Measurements from ENCODE around the gene APLP2.
"Not testable (repeated sequence)": the region's sequence is repeated elsewhere in the genome, so short reads cannot be mapped to it uniquely, and the experiment has no call there.

The APLP2 gene

DNA sequence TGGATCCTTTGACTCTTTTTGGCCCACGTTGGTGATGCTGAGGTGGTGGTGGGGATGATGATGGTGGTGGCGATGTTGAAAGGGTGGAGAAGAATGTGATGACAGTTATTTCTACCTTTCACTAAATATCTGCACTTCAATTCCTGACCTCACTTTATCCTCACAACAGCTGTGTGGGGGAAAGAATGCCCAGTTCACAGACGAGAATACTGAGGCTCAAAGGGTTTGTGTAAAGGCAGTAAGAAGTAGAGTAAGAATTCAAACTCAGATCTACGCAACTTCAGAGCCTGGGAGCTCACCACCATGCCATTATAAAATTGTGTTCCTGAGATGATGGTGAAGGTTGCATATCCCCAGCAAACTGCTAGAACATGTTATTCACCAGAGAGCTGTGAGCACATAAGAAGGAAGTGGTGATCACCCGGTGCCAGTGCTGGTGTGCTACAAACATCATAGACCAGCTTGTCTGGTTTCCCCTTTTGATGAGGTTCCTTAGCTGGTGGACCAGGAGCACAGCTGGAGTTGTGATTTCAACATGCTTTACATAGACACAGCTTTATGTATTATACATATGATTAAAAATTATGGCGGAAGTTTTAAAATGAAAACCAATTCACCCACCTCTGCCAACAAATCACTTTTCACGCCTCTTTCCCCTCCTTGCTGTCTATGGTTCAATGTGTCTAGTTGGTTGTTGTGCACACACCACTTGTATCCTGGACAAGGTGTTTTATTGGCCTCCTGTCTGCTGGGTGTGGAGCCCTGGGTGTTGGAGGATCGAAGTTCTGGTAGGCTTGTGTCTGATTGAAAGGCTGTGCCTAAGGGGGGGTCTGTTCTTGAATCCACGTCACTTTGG, 96.1 kb downstream of the APLP2 start:
- no peak for DNase-seq (ENCODE audit: low read depth in 2 of 2, low spot score in 1 of 2)

DNA sequence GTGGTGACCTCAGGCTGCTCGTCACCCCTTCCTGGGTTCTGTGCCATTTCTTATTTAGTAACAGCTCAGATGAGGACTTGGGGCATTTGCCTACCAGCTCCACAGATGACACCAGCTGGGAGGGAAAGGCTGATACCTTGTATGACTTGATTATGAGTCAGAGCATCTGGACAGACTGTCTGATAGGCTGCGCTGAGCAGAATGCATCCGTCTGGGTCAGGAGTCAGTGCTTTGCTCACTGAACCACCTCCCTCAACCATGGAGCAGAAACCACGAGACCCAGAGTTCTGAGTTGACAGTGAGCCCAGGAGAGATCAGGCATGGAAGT, 96.7 kb downstream of the APLP2 start:
- DNase-seq (ENCODE audit: low read depth in 2 of 2, low spot score in 1 of 2), result no peak

DNA sequence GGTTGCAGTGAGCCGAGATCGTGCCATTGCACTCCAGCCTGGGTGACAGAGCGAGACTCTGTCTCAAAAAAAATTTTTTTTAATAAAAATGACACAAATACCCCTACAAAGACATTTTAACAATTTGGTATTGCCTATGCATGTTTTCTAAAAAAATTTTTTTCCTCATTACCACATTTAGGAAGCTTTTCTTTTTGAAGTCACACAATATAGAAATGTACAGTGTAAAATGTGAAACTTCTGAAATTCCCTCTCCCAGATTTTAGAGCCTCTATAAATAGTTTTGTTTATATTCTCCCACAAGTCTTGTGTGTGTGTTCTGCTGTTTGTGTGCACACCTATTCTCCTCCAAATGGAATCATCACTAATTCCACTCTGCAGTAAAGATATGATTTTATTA, 97.5 kb downstream of the APLP2 start:
- DNase-seq (ENCODE audit: low read depth in 2 of 2, low spot score in 1 of 2), result no peak

DNA sequence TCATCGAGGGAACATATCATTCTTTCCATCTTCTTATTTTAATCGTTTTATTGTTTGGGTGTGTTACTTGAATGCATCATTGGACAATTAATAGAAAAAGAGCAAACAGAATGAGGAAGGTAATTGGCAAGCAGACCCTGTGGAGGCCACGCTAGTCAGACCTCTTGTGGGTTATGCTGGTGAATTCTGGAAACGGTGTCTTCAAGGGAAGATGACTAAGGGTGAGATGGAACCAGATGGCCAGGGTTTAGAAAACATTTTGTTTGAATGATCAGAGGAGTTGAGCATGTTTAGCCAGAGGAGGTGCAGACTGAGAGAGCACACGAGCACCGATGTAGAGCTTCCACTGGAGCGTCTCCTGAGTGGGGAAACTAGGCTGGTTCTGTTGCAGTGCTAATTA, 98.4 kb downstream of the APLP2 start:
- no peak for DNase-seq (ENCODE audit: low read depth in 2 of 2, low spot score in 1 of 2)

DNA sequence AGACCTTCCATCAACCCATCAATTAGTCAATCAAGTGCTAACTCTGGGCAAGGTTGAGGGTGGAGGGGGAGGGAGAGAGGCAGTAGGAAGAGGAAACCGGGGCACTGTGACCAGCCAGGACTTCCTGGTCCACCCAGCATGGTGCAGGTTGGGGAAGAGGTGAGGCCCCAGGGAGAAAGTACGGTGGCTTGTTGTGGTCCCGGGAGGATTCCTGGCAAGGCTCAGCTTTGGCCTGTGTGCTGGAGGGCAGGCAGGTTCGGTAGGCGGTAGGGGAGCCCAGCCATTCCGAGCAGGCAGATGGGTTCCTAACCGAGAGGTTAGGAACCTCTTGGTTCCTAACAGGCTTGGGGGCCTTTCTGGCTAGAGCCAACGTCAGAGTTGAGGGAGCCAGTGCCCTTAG, 100.7 kb downstream of the APLP2 start:
- DNase-seq (ENCODE audit: low read depth in 2 of 2, low spot score in 1 of 2), result no peak

DNA sequence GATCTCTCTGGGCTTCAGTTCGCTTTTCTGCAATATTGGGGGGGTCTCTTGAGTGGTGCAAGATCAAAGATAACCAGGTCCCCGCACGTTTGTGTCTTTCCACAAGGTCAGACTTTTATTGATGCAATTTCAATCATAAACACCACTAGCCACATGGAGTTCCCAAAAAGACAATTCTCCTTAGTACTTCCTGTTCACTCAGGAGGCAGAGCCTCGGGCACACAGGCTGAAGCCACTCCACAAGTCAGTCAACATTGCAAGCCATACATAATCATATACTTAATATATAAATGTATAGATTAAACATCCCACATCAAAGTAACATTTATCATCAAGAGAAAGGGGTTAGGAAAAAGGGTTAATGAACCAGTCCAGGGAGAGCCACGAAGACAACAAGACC, 101.8 kb downstream of the APLP2 start:
- DNase-seq (ENCODE audit: low read depth in 2 of 2, low spot score in 1 of 2), result no peak

DNA sequence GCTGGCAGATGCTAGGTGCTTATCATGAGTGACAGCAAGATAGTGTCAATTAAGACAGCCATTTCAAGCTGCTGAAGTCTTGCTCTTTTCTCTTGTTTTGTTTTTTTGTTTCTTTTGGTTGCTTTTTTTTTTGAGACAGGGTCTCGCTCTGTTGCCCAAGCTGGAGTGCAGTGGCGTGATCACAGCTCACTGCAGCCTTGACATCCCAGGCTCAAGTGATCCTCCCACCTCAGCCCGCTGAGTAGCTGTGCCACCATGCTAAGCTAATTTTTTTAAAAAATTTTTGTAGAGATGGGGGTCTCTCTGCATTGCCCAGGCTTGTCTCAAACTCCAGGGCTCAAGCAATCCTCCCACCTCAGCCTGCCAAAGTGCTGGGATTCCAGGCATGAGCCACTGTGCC, 102.3 kb downstream of the APLP2 start:
- not testable (repeated sequence) for DNase-seq (ENCODE audit: low read depth in 2 of 2, low spot score in 1 of 2)

DNA sequence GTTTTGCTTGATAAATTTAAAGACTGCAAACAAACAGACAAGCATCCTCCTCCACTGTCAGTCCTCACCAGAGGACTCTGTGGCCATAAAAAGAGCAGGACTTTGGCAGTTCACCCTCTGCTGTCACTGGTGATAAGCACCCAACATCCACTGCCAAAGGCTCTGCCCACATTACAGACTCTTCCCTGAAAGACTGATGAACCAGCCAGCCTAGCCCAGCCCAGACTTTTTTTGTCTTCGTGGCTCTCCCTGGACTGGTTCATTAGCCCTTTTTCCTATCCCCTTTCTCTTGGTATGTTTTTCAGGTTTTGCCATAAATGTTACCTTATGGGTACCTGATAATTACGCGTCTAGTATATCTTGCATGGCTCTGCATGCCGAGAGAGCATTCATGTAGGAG, 104.9 kb downstream of the APLP2 start:
- DNase-seq (ENCODE audit: low read depth in 2 of 2, low spot score in 1 of 2), result no peak

DNA sequence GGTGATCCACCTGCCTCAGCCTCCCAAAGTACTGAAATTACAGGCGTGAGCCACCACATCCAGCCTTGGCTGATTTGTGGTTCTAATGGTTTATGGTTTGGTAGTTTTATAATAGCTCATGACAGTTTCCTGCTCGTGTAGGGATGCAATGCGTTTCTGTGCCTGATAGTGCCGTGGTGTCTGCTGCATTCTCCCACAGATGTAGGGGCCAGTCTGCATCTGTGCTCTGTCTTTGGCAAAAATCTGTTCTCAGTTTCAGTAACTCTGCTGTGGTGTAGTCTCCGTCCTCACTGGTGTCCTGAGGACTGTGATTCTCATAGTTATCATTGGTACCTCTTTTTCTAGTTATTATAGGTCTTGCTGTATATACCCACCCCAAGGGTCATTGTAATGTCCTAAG, 106.2 kb downstream of the APLP2 start:
- DNase-seq (ENCODE audit: low read depth in 2 of 2, low spot score in 1 of 2), result no peak

DNA sequence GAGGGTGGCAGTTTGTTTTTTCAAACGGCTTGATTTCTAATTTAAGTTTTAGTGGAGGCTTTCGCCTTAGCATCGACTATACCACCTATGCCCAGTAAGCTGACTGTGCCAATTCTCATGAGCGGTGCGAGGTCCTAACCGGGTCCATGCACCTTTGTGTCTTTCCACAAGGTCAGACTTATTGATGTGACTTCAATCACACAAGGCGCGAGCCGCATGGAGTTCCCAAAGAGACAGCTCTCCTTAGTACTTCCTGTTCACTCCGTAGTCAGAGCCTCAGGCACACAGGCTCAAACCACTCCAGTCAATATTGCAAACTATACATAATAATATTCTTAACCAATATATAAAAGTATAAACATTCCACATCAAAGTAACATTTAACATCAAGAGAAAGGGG, 108.1 kb downstream of the APLP2 start:
- no peak for DNase-seq (ENCODE audit: low read depth in 2 of 2, low spot score in 1 of 2)

DNA sequence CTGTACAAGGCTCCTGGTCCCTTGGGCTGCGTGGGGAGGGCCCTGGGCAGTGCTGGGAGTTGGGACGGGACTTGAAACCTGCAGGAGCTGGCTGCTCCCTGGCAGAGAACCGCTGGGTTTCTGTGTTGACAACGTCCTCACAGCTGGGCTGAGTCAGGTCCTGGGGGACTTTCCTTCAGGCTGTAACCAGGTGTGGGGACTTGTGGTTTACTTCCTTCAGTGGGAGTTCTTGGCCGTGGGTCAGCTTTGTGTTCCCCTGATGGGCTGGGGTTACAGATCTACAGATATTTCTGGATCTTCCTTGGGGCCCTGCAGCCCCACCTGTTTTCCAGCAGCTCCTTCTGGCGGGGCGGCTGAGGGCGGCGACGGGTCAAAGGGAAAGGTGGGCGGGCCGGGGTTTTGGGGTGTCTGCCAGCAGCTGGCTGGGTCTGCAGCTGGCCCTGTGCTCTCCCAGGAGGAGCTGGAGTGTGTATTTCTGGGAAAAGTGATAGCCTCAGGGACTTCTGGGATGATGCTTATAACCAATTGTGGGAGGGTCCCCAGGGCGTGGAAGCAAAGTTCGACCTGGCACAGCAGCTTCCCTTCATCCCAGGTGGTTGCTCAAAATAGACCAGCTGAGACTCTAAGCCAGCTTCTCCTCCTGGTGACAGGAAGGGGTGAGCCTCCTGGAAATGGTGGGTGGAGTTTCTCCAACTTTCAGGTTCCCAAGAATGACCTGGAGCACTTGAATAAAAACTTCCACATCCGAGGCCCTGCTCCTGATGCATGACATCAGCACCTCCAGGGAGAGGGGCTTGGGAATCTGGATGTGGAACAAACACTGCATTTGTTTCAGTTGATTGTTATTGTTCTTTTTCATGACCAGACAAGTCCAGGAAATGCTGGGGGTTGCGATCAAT, 109.0 kb downstream of the APLP2 start:
- no peak for DNase-seq (ENCODE audit: low read depth in 2 of 2, low spot score in 1 of 2)

DNA sequence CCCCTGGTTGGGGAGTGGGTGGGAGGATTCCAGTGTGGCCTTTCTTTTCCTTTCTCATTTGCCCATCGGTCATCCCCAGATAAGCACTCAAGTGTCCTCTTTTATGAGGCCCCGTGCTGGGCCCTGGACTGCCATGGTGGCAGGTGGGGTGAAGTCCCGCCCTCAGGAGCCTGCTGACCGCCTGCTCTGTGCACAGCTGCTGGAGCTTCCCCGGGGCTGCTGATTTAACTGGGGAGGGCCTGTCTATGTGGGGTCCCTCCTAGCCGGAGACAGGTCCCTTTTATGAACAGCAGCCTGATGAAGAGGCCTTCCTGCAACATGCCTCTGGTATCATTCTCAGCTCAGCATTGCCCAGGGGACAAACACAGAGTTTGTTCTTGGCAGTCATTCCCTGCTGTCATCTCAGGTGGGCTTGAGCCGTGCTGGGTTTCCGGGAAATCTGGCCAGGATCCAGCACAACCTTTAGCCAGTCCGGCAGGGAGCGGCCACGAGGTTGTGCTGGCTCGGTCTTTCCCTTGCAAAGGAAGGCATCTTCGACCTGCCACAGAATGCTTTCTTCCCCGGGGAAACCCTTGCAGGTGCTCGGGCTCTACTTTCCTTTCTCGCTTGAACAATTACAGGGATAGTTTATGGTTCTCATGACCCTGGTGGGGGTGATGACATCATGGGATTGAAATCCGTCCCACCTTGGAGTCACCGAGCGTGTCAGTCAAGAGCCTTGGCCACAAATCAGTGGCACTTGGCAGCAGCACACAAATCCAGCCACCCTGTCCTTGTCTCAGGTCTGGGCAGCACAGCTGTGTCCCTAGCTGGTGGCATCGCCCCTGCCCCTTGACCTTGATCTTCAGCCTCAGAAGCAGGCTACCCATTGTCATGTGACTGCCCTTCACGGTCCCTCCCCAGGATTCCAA, 110.0 kb downstream of the APLP2 start:
- DNase-seq (ENCODE audit: low read depth in 2 of 2, low spot score in 1 of 2), result no peak

DNA sequence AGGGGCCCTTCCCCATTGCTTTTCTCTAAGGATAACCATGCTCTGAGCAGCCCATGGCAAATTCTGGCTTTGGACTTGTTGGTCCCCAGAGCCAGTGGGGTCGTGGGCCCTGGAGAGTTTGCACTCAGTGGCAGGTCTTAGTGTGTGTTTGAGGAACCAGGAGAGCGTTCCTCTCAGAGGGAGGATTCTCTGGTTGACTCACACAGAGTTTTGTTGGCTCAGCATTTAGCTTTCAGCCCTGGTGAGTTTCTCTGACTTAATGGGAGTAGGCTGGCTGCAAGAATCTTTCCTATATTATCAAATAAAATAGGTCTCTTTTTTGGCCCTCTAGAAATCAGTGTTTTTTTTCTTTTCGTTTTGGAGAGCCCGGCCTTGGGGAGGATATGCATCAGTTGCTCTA, 110.8 kb downstream of the APLP2 start:
- DNase-seq (ENCODE audit: low read depth in 2 of 2, low spot score in 1 of 2), result no peak

DNA sequence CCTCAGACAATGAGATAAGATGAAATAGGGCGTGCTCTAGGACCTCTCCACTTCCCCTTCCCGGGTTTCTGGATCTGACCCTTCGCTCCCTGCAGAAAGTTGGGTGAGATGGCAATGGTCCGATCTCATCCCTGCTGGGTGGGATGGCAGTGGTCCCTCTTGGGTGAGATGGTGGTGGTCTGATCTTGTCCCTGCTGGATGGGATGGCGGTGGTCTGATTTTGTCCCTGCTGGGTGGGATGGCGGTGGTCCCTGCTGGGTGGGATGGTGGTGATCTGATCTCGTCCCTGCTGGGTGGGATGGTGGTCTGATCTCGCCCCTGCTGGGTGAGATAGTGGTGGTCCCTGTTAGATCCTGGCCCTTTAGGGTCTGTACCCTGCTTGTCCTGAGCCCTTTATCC, 111.2 kb downstream of the APLP2 start:
- no peak for DNase-seq (ENCODE audit: low read depth in 2 of 2, low spot score in 1 of 2)

DNA sequence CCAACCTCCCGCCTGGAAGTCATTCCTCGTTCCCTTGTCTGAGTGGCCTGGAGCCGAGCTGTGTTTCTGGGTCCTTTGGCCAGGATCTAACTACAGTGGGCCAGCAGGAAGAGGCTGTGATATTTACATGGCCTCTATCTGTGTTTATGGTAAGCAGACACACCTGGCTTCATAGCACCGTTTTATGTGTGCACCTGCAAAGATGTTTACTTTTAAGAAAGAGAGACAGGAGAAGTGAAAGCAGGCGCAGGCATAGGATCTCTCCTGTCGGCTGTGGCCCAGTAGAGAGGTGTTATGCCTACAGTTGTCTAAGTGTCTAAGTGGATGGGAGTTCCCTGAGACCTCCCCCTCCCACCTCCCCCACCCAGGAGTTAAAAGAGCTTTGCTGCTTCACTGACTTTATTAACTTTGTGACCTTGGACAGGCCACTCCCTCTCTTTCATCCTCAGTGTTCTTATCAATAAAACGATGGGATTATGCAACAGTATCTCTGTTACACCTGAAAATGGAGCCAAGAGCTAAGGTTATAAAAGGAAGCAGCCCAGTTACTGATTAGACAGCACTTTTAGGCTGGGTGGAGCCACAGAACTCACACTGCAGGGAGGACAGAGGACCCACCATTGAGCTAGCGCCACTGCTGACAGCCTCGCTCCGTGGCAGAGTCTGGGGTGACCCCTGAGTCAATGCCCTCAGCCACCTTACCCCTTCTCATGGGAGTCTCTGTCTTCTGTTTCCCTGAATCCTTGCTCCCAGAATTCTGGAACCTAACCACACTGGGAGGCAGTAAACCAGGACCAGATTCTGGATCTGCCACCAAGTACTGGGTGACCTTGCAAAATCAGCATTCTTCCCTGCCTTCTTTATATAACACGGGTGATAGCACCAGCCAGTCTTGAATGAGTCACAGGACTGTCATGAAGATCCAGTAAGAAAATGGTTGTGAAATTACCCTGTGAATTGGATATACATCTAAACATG, 111.9 kb downstream of the APLP2 start:
- no peak for DNase-seq (ENCODE audit: low read depth in 2 of 2, low spot score in 1 of 2)

DNA sequence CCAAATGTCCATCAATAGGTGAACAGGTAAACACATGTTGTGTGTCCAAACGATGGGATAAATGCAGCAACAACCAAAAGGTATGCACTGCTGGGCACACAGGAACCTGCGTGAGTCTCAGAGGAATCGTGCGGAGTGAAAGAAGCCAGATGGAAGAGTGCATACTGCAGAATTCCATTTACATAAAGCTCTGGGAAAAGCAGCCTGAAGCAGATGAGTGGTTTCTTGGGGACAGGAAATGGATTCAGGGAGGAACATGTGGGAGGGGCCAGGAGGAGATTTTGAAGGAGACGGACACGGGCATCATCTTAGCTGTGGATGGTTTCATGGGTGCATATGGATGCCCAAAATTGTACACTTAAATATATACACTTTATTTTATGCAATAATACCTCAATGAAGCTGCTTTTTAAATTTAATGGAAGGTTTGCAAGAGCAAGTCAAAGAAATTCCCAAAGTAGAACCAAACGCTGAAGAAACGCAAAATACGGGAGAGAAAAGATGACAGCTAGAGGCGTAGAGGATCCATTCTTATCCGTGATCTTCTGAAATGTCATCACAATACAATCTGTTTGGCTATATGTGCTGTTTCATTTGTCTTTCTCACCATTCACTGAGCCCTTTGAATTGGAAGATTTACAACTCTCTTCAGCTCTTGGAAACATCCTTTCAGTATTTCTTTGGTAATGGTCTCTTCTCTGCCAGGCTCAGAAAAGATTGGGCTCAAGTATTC, 114.3 kb downstream of the APLP2 start:
- no peak for DNase-seq (ENCODE audit: low read depth in 2 of 2, low spot score in 1 of 2)

DNA sequence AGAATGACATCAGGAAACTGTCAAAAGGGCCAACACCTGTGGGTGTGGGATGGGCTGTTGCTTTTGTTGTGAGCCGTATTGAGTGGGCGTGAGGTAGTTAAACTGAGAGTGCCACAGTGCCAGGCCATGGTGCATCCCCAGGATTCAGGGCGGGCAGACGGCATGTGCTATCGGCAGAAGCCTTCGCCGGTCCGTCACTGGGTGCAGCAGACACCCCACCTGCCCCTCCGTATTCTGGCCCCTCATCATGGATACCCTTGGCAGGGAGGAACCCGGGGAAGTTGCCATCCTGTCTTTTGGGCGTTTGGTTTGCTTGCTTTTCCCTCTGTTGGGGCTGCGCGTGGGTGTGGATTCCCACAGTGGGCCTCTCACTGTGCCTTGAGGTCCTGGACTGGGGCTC, 117.4 kb downstream of the APLP2 start:
- DNase-seq (ENCODE audit: low read depth in 2 of 2, low spot score in 1 of 2), result no peak

DNA sequence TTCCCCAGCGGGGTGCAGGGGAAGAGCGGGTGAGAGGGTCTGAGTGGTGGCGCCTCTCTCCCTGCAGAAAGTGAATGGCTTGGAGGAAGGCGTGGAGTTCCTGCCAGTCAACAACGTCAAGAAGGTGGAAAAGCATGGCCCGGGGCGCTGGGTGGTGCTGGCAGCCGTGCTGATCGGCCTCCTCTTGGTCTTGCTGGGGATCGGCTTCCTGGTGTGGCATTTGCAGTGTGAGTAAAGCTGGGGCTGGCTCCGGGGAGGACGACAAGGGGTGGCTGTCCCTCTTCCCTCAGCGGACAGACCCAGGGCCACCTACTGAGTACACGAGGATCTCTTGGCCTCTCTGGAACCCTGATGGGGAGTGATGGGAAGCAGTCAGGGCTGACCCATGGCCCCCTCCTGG, 118.4 kb downstream of the APLP2 start:
- no peak for DNase-seq (ENCODE audit: low read depth in 2 of 2, low spot score in 1 of 2)

DNA sequence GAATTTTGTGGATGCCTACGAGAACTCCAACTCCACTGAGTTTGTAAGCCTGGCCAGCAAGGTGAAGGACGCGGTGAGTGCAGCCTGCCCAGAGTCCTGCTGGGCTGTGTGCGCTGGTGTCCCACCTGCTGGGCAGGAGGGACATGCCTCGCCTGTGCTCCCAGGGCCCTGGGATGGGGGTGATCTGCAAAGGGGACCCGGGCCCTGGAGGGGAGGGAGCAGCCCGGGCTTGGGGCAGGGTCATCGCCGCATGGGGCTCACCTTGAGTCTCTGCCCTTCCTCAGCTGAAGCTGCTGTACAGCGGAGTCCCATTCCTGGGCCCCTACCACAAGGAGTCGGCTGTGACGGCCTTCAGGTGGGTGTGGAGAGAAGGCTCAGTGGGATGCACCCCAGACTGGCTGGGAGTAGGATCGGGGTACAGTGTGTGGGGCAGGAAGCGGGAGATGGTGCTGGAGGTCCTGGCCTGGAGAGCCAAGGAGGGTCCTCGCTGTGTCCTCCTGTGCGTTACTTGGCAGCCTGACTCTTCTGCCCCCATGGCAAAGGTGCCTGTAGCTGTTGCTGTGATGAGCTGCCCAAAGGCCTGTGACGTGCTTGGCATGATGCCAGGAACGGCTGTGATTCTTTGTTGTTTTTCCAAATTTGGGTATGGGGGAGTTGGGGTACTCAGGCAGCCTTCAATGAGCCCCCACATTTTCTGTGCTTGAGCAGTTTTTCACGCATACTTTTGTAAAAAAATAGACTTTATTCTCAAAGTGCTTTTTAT, 119.1 kb downstream of the APLP2 start:
- no peak for DNase-seq (ENCODE audit: low read depth in 2 of 2, low spot score in 1 of 2)

Measured in stimulated activated CD8-positive, alpha-beta memory T cell treated with anti-CD3 and anti-CD28 coated beads, Interleukin-4, amount 100 ng/mL, for 1 hour (primary cell).